Caco-2 (cell line): Measurements from ENCODE around the gene SSRP1. TPM values are rescaled to one million over a fixed set of nuclear protein-coding genes. Genes with fewer than 3 reads are reported as not detected.

Source experiments
- BruUV-seq: library from RNA; stranded (reverse); fragments of 400-500 nt; replicated peaks from 2 replicates; lab custom pipeline; 2021; lab: Mats Ljungman, UMichigan
- CTCF ChIA-PET: fragments of 300-600 bp; sonication (Branson Sonifier 250); formaldehyde crosslinking; loops from one replicate; lab custom pipeline; 2022; ENCODE audit warnings: antibody characterized with exemption; lab: Charles Lee
- POLR2A ChIA-PET: fragments of 300-600 bp; sonication (Branson Sonifier 250); formaldehyde crosslinking; loops from one replicate; lab custom pipeline; 2022; ENCODE audit warnings: antibody characterized with exemption; lab: Charles Lee
- DNase-seq, 2 experiments: peaks; one replicate each; pipeline versions ENCODE4 v3.0.0 to v3.0.0-alpha.2; 2020 to 2022
- H3K27me3 ChIP-seq: replicated peaks from 2 replicates; pipeline ENCODE4 v1.6.0; 2011; ENCODE audit warnings: low read length; ENCODE audit not compliant: control insufficient read depth, insufficient read depth
- H3K36me3 ChIP-seq: 2 replicates; pipeline ENCODE4 v1.5.1; 2011; ENCODE audit warnings: low read length; ENCODE audit not compliant: control insufficient read depth, insufficient read depth
- H3K4me1 ChIP-seq: fragments of 250-450 bp; sonication (Bioruptor Pico); 2 replicates; pipeline ENCODE4 v1.5.1; 2020; ENCODE audit warnings: mild to moderate bottlenecking
- H3K4me3 ChIP-seq: 2 replicates; pipeline ENCODE4 v1.5.1; 2011; ENCODE audit warnings: low read depth, mild to moderate bottlenecking, control low read depth, low read length
- H3K9me3 ChIP-seq: fragments of 250-450 bp; sonication (Bioruptor Pico); 2 replicates; pipeline ENCODE4 v1.5.1; 2020; ENCODE audit warnings: mild to moderate bottlenecking, moderate library complexity
- H3K27ac Mint-ChIP-seq: one replicate; pipeline ENCODE4 v1.8.0; 2022; ENCODE audit warnings: mixed read lengths; ENCODE audit not compliant: unreplicated experiment
- H3K27me3 Mint-ChIP-seq: one replicate; pipeline ENCODE4 v1.8.0; 2022; ENCODE audit warnings: mixed read lengths; ENCODE audit not compliant: insufficient read depth, unreplicated experiment
- H3K36me3 Mint-ChIP-seq: one replicate; pipeline ENCODE4 v1.8.0; 2022; ENCODE audit warnings: mild to moderate bottlenecking, mixed read lengths; ENCODE audit not compliant: insufficient read depth, unreplicated experiment
- H3K4me1 Mint-ChIP-seq: one replicate; pipeline ENCODE4 v1.8.0; 2022; ENCODE audit warnings: low read depth, mixed read lengths; ENCODE audit not compliant: unreplicated experiment
- H3K4me3 Mint-ChIP-seq: one replicate; pipeline ENCODE4 v1.8.0; 2022; ENCODE audit warnings: mild to moderate bottlenecking, moderate library complexity, mixed read lengths; ENCODE audit not compliant: unreplicated experiment
- H3K9me3 Mint-ChIP-seq: one replicate; pipeline ENCODE4 v1.8.0; 2022; ENCODE audit warnings: mixed read lengths; ENCODE audit not compliant: unreplicated experiment
- CTCF ChIP-seq, 2 experiments: fragments of 200-600 bp in 1 of 2; IDR thresholded peaks; 1 replicate in 1 of 2; 2 replicates in 1 of 2; pipeline versions ENCODE4 v1.5.1 to v1.8.0; 2011 to 2022; ENCODE audit warnings: antibody characterized with exemption in 1 of 2, control low read depth in 1 of 2, inconsistent platforms in 1 of 2, low read depth in 1 of 2, low read length in 1 of 2, mild to moderate bottlenecking in 1 of 2, moderate library complexity in 1 of 2; ENCODE audit not compliant: insufficient read depth in 1 of 2, severe bottlenecking in 1 of 2, unreplicated experiment in 1 of 2
- intact Hi-C: fragments of 100-400 bp; cut with micrococcal nuclease; formaldehyde crosslinking; loops from one replicate; pipeline ENCODE4 v1.10.0; 2022; ENCODE audit not compliant: unreplicated experiment
- total RNA-seq: library from RNA; stranded (reverse); gene quantifications from 2 replicates; pipeline ENCODE4 v1.2.3, GENCODE V29; 2022

The SSRP1 gene
- total RNA-seq, 1 experiment from 2014 or later, result 212 TPM

DNA sequence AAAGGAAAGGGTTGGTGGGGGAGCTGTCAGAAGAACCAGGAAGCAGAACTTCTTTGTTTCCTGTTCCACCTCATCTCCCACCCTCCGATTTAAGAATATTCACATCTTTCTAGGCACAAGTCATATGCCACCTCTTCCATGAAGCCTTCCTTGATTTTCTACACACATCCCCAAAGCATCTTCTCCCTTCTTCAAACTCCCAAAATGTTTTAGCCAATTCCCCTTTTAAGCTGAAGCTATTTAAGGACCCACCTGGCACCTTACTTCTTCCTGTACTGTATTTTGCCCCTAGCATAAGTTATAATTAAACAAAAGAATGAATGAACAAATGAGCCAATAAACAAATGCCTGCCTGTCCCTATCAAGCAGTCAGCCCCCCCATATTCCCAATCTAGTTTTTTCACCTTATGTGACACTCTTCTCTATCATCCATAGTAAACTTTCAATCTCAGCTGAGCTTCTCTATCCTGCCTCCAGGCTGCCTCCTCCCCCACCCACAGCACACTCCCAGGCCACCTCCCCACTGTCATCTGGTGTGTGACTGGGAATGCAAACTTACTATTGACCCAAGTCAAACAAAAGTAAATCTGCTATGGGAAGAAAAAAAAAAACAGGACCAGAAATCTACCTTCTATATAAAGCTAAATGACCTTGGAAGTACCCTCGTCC lies 14.8 kb downstream of the SSRP1 start:
- H3K4me3 ChIP-seq, result no peak overlapping the region
- CTCF ChIA-PET, result interaction anchor here (0.5 to 1.2 kb wide), 4 partner anchors 9 to 324 kb away, joined by 3 read pairs; no protein-coding TSS in a partner anchor

GRCh38 chr11:57320067-57320718 lies 15.5 kb downstream of the SSRP1 start:
- ChIA-PET POLR2A (interaction anchor here (0.6 to 1.3 kb wide), 2 partner anchors 8 to 27 kb away, joined by 3 to 9 read pairs; no protein-coding TSS in a partner anchor), CTCF (interaction anchor here (0.5 to 1.2 kb wide), 3 partner anchors 9 to 324 kb away, joined by 3 read pairs; no protein-coding TSS in a partner anchor)
- H3K9me3 ChIP-seq, result no peaks in the 10 kb centered on the region
- no peaks in the 10 kb centered on the region for H3K9me3 Mint-ChIP-seq
- no peak overlapping the region for H3K27ac Mint-ChIP-seq
- H3K4me1 Mint-ChIP-seq, result peaks cover 28% of the 10 kb centered on the region
- H3K27me3 Mint-ChIP-seq, result no peaks in the 10 kb centered on the region
- no TSS peak for BruUV-seq
- TF ChIP-seq CTCF (IDR thresholded peaks at IDR 0.05; ENCODE audit: insufficient read depth in 1 of 2, low read depth in 1 of 2, low read length in 1 of 2, severe bottlenecking in 1 of 2, unreplicated experiment in 1 of 2), result no peak
- H3K4me1 ChIP-seq, result peaks cover 39% of the 10 kb centered on the region
- H3K27me3 ChIP-seq, result no peaks in the 10 kb centered on the region
- H3K36me3 ChIP-seq, result peaks cover 6% of the 10 kb centered on the region
- intact Hi-C loops, result no loop called here
- H3K36me3 Mint-ChIP-seq, result peaks cover 33% of the 10 kb centered on the region
- H3K4me3 Mint-ChIP-seq, result no peak overlapping the region
- no peak for DNase-seq
- no peak overlapping the region for H3K4me3 ChIP-seq

More for the DNA sequence above, 14.8 kb downstream of the SSRP1 start:
- Mint-ChIP-seq H3K4me3 (peak overlapping the region; percentile 14), H3K36me3 (peaks cover 40% of the 10 kb centered on the region), H3K4me1 (peaks cover 33% of the 10 kb centered on the region), H3K27me3 (no peaks in the 10 kb centered on the region), H3K9me3 (no peaks in the 10 kb centered on the region), H3K27ac (peak overlapping the region; percentile 63)
- Histone ChIP-seq H3K27me3 (no peaks in the 10 kb centered on the region), H3K36me3 (peaks cover 6% of the 10 kb centered on the region), H3K9me3 (no peaks in the 10 kb centered on the region), H3K4me1 (peaks cover 44% of the 10 kb centered on the region)
- TF ChIP-seq CTCF (IDR thresholded peaks at IDR 0.05; ENCODE audit: insufficient read depth in 1 of 2, low read depth in 1 of 2, low read length in 1 of 2, severe bottlenecking in 1 of 2, unreplicated experiment in 1 of 2), result peak in 1 of 2 experiments; percentile 18
- intact Hi-C loops, result no loop called here
- POLR2A ChIA-PET, result interaction anchor here (0.6 to 1.3 kb wide), 3 partner anchors 9 to 44 kb away, joined by 3 to 9 read pairs (median 3); no protein-coding TSS in a partner anchor
- DNase-seq, result peak in 1 of 2 experiments; percentile 61
- no TSS peak for BruUV-seq

DNA sequence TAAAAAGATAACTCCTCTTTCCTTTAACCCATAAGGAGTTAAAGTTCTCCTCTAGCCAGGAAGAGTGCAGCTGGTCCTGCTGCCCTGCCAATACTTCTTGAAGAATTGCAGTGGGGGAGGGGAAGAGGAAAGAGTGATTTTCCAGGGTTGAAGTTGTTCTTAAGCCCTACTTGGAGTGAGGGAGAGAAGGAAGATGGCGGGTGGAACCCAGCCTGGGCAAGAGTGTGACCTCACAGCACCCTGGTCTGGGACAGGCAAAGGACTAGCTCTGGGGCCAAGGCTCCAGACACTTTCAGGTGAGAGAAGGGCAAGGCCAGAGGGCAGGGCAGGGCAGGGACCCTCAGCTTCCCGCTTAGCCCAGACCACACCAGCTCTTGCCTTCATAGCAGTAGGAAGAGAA lies 17.5 kb downstream of the SSRP1 start:
- no peak for DNase-seq
- peaks cover 25% of the 10 kb centered on the region for H3K4me1 Mint-ChIP-seq
- intact Hi-C loops, result no loop called here
- no peaks in the 10 kb centered on the region for H3K27me3 ChIP-seq
- H3K4me3 Mint-ChIP-seq, result no peak overlapping the region
- TF ChIP-seq CTCF (IDR thresholded peaks at IDR 0.05; ENCODE audit: insufficient read depth in 1 of 2, low read depth in 1 of 2, low read length in 1 of 2, severe bottlenecking in 1 of 2, unreplicated experiment in 1 of 2), result no peak
- H3K27me3 Mint-ChIP-seq, result no peaks in the 10 kb centered on the region
- no peak overlapping the region for H3K27ac Mint-ChIP-seq
- ChIA-PET POLR2A (no interaction called here), CTCF (no interaction called here)
- peaks cover 13% of the 10 kb centered on the region for H3K36me3 ChIP-seq
- BruUV-seq, result no TSS peak
- no peaks in the 10 kb centered on the region for H3K9me3 ChIP-seq
- peaks cover 41% of the 10 kb centered on the region for H3K4me1 ChIP-seq
- H3K36me3 Mint-ChIP-seq, result peaks cover 20% of the 10 kb centered on the region
- no peak overlapping the region for H3K4me3 ChIP-seq
- no peaks in the 10 kb centered on the region for H3K9me3 Mint-ChIP-seq
